ENCODE results near the gene IL2RG. TPM values are rescaled to one million over a fixed set of nuclear protein-coding genes. Genes with fewer than 3 reads are reported as not detected.
A peak's percentile ranks its signal among the peaks of the same experiment; 100 is the strongest.

The IL2RG gene
- total and polyA plus RNA-seq, 10 of the 15 experiments (the other 5 are each of a cell fraction or from before 2014, with no cell fraction given) = 63.9 to 686 (median 183) TPM

- Histone ChIP-seq H2AFZ (ENCODE audit: control insufficient read depth, low read depth, low read length) (no peak overlapping the region), H3K4me2 (ENCODE audit: control insufficient read depth, insufficient read depth) (peak overlapping the region; percentile 93), H3K9me3 (replicated peaks; ENCODE audit: control insufficient read depth, insufficient read depth, low read length) (no peaks in the 10 kb centered on the region), H4K20me1 (ENCODE audit: control insufficient read depth, insufficient read depth) (no peaks in the 10 kb centered on the region), H3K9ac (ENCODE audit: control insufficient read depth, insufficient read depth, low read length) (peak overlapping the region; percentile 69), H3K27ac (ENCODE audit: control insufficient read depth, insufficient read depth) (peak overlapping the region; percentile 81), H3K79me2 (ENCODE audit: control insufficient read depth, insufficient read depth, low read length) (peaks cover 12% of the 10 kb centered on the region), H3K36me3 (ENCODE audit: control insufficient read depth in 2 of 2, insufficient read depth in 2 of 2, low read length in 1 of 2) (peaks cover 0 to 7% of the 10 kb centered on the region in 2 experiments; a peak in 3 of 4 replicates), H3K27me3 (replicated peaks in 1 of 2; ENCODE audit: control insufficient read depth in 2 of 2, insufficient read depth in 2 of 2, low read length in 1 of 2) (no peaks in the 10 kb centered on the region), H3K4me3 (peak overlapping the region; percentile 85), H3K4me1 (ENCODE audit: control insufficient read depth, insufficient read depth, low read length) (no peaks in the 10 kb centered on the region)
- in situ Hi-C loops (cut with MboI) = no loop called here
- SMC1A ChIA-PET (ENCODE audit: uncharacterized antibody, unreplicated experiment) = interaction anchor here (1.7 to 2.3 kb wide), 4 partner anchors 8 to 22 kb away, joined by 4 to 18 read pairs (median 10); partner anchors contain the start of gene IL2RG
- POLR2A ChIA-PET = interaction anchor here (0.6 to 3.1 kb wide), 8 partner anchors 9 to 247 kb away, joined by 4 to 34 read pairs (median 5); partner anchors contain the start of gene TAF1
- 34% methylated on average over 17 of the region's 17 CpGs for WGBS (ENCODE audit: insufficient coverage, insufficient replicate concordance, low lambda C conversion rate, missing lambda C conversion rate)
- FAIRE-seq (no peak), ATAC-seq (peak; percentile 39), DNase-seq (ENCODE audit: low read depth, low spot score) (no peak)
- CTCF ChIA-PET = interaction anchor here (0.6 to 2.5 kb wide), 9 partner anchors 10 to 77 kb away, joined by 3 to 17 read pairs (median 6); no protein-coding TSS in a partner anchor
- BruUV-seq (replicated peaks) = no TSS peak
- RAD21 ChIA-PET (ENCODE audit: unreplicated experiment) = interaction anchor here (0.9 to 3.7 kb wide), 6 partner anchors 10 to 63 kb away, joined by 3 to 29 read pairs (median 6); no protein-coding TSS in a partner anchor
- intact Hi-C loops (cut with micrococcal nuclease; ENCODE audit: unreplicated experiment) = loop anchor here (10.0 kb wide), 1 partner anchor 246 kb away; the partner anchor contains the start of gene TAF1
- TF ChIP-seq SREBF2 (IDR thresholded peaks at IDR 0.05; ENCODE audit: low read length) = no peak
- TF ChIP-seq, protein P1, sequence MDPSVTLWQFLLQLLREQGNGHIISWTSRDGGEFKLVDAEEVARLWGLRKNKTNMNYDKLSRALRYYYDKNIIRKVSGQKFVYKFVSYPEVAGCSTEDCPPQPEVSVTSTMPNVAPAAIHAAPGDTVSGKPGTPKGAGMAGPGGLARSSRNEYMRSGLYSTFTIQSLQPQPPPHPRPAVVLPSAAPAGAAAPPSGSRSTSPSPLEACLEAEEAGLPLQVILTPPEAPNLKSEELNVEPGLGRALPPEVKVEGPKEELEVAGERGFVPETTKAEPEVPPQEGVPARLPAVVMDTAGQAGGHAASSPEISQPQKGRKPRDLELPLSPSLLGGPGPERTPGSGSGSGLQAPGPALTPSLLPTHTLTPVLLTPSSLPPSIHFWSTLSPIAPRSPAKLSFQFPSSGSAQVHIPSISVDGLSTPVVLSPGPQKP (IDR thresholded peaks at IDR 0.05; ENCODE audit: low read depth, low read length) = no peak
- no peak for TF ChIP-seq IKZF2 (IDR thresholded peaks at IDR 0.05)
- no peak for TF ChIP-seq EZH2 (IDR thresholded peaks at IDR 0.05; ENCODE audit: borderline replicate concordance, control insufficient read depth, low read depth, low read length)
- TF ChIP-seq PAX8 (IDR thresholded peaks at IDR 0.05) = no peak
- no peak for TF ChIP-seq REST (IDR thresholded peaks at IDR 0.05; ENCODE audit: low read depth, low read length)
- no peak for TF ChIP-seq SMAD1 (IDR thresholded peaks at IDR 0.05; ENCODE audit: low read depth, partially characterized antibody)
- TF ChIP-seq TCF12 (IDR thresholded peaks at IDR 0.05; ENCODE audit: low read depth, low read length) = no peak
- no peak for TF ChIP-seq EED (IDR thresholded peaks at IDR 0.05; ENCODE audit: low read depth)
- TF ChIP-seq RBBP5 (conservative IDR thresholded peaks at IDR 0.05) = no peak
- TF ChIP-seq HSF1 (IDR thresholded peaks at IDR 0.05; ENCODE audit: low read depth, low read length) = no peak
- TF ChIP-seq, protein P2, sequence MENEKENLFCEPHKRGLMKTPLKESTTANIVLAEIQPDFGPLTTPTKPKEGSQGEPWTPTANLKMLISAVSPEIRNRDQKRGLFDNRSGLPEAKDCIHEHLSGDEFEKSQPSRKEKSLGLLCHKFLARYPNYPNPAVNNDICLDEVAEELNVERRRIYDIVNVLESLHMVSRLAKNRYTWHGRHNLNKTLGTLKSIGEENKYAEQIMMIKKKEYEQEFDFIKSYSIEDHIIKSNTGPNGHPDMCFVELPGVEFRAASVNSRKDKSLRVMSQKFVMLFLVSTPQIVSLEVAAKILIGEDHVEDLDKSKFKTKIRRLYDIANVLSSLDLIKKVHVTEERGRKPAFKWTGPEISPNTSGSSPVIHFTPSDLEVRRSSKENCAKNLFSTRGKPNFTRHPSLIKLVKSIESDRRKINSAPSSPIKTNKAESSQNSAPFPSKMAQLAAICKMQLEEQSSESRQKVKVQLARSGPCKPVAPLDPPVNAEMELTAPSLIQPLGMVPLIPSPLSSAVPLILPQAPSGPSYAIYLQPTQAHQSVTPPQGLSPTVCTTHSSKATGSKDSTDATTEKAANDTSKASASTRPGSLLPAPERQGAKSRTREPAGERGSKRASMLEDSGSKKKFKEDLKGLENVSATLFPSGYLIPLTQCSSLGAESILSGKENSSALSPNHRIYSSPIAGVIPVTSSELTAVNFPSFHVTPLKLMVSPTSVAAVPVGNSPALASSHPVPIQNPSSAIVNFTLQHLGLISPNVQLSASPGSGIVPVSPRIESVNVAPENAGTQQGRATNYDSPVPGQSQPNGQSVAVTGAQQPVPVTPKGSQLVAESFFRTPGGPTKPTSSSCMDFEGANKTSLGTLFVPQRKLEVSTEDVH (IDR thresholded peaks at IDR 0.05; ENCODE audit: low read depth, partially characterized antibody) = no peak
Observed at GRCh38 chrX:71118985-71119535, 7.7 kb upstream of the IL2RG start.

Data from GM12878 (cell line).